HEK293 (cell line): Measurements from ENCODE around the gene KCNJ6.

ENCODE experiments used
- CTCF ChIA-PET: fragments of 350-600 bp; formaldehyde crosslinking; extraction: SDS; loops from one replicate; lab custom pipeline; 2021; ENCODE audit warnings: antibody characterized with exemption; lab: Yijun Ruan, JAX
- POLR2A ChIA-PET: fragments of 300-600 bp; formaldehyde crosslinking; extraction: SDS; loops from one replicate; lab custom pipeline; 2020; ENCODE audit warnings: antibody characterized with exemption, inconsistent platforms; lab: Yijun Ruan, JAX
- H3K27ac ChIP-seq: fragments of 200-500 bp; sonication (Bioruptor generic); 2 replicates; pipeline ENCODE4 v1.5.1; 2014; ENCODE audit warnings: low read depth, low read length, control low read depth, inconsistent platforms; ENCODE audit errors: extremely low read depth
- H3K36me3 ChIP-seq, 2 experiments: fragments of 200-500 bp in 1 of 2; sonication (Bioruptor generic) in 1 of 2; 1 replicate in 1 of 2; 2 replicates in 1 of 2; pipeline ENCODE4 v1.5.1; 2014 to 2017; ENCODE audit warnings: inconsistent platforms in 2 of 2, low read length in 2 of 2; ENCODE audit not compliant: control insufficient read depth in 2 of 2, insufficient read depth in 1 of 2
- H3K4me1 ChIP-seq: fragments of 200-500 bp; sonication (Bioruptor generic); 2 replicates; pipeline ENCODE4 v1.5.1; 2014; ENCODE audit warnings: mild to moderate bottlenecking, low read length, inconsistent platforms; ENCODE audit not compliant: control insufficient read depth, insufficient read depth
- H3K4me3 ChIP-seq: 2 replicates; pipeline ENCODE4 v1.5.1; 2011; ENCODE audit warnings: low read depth, mild to moderate bottlenecking, control low read depth, low read length, moderate library complexity
- H3K9me3 ChIP-seq: fragments of 200-500 bp; sonication (Bioruptor generic); 2 replicates; pipeline ENCODE4 v1.5.1; 2014; ENCODE audit warnings: low read depth, low read length, inconsistent platforms; ENCODE audit not compliant: control insufficient read depth, insufficient read depth
- OVOL3 ChIP-seq: fragments of 450-650 bp; formaldehyde crosslinking; IDR thresholded peaks from 2 replicates; pipeline ENCODE4 v1.5.1; 2016; ENCODE audit warnings: missing biosample characterization, missing genetic modification characterization
- RBAK ChIP-seq: fragments of 450-650 bp; formaldehyde crosslinking; IDR thresholded peaks from 2 replicates; pipeline ENCODE4 v1.5.1; 2016; ENCODE audit warnings: missing biosample characterization, missing genetic modification characterization
- WT1 ChIP-seq: fragments of 450-650 bp; formaldehyde crosslinking; IDR thresholded peaks from 2 replicates; pipeline ENCODE4 v1.5.1; 2016; ENCODE audit warnings: missing biosample characterization, missing genetic modification characterization
- ZBTB8A ChIP-seq: fragments of 450-650 bp; formaldehyde crosslinking; IDR thresholded peaks from 2 replicates; pipeline ENCODE4 v1.5.1; 2016; ENCODE audit warnings: missing biosample characterization, missing genetic modification characterization
- ZFP3 ChIP-seq: fragments of 450-650 bp; formaldehyde crosslinking; IDR thresholded peaks from 2 replicates; pipeline ENCODE4 v1.5.1; 2016; ENCODE audit warnings: low read depth, missing biosample characterization, missing genetic modification characterization
- ZNF10 ChIP-seq: fragments of 450-650 bp; formaldehyde crosslinking; IDR thresholded peaks from 2 replicates; pipeline ENCODE4 v1.5.1; 2017; ENCODE audit warnings: missing biosample characterization, missing genetic modification characterization
- ZNF223 ChIP-seq: fragments of 450-650 bp; formaldehyde crosslinking; IDR thresholded peaks from 2 replicates; pipeline ENCODE4 v1.5.1; 2016; ENCODE audit warnings: missing biosample characterization, missing genetic modification characterization
- ZNF248 ChIP-seq: fragments of 450-650 bp; formaldehyde crosslinking; IDR thresholded peaks from 2 replicates; pipeline ENCODE4 v1.5.1; 2017; ENCODE audit warnings: missing biosample characterization, missing genetic modification characterization
- ZNF341 ChIP-seq: fragments of 450-650 bp; formaldehyde crosslinking; IDR thresholded peaks from 2 replicates; pipeline ENCODE4; 2016; ENCODE audit warnings: low read depth, missing biosample characterization, missing genetic modification characterization
- ZNF530 ChIP-seq: fragments of 450-650 bp; formaldehyde crosslinking; IDR thresholded peaks from 2 replicates; pipeline ENCODE4 v1.5.1; 2016; ENCODE audit warnings: low read depth, missing biosample characterization, missing genetic modification characterization
- ZNF560 ChIP-seq: fragments of 450-650 bp; formaldehyde crosslinking; IDR thresholded peaks from 2 replicates; pipeline ENCODE4 v1.5.1; 2017; ENCODE audit warnings: missing biosample characterization, missing genetic modification characterization, borderline replicate concordance
- ZNF629 ChIP-seq: fragments of 450-650 bp; formaldehyde crosslinking; IDR thresholded peaks from 2 replicates; pipeline ENCODE4 v1.5.1; 2017; ENCODE audit warnings: missing biosample characterization, missing genetic modification characterization
- ZNF707 ChIP-seq: fragments of 450-650 bp; formaldehyde crosslinking; IDR thresholded peaks from 2 replicates; pipeline ENCODE4 v1.5.1; 2016; ENCODE audit warnings: missing biosample characterization, missing genetic modification characterization
- TF ChIP-seq, protein P1 (sequence below): fragments of 450-650 bp; formaldehyde crosslinking; IDR thresholded peaks from 2 replicates; pipeline ENCODE4 v1.5.1; 2017; ENCODE audit warnings: missing biosample characterization, missing genetic modification characterization
- TF ChIP-seq, protein P2 (sequence below): IDR thresholded peaks from 2 replicates; pipeline ENCODE4 v1.6.1; 2011; ENCODE audit warnings: mild to moderate bottlenecking, low read depth, low read length, borderline replicate concordance
- TF ChIP-seq, protein P3 (sequence below): fragments of 450-650 bp; formaldehyde crosslinking; IDR thresholded peaks from 2 replicates; pipeline ENCODE4 v1.5.1; 2016; ENCODE audit warnings: missing biosample characterization, missing genetic modification characterization
- TF ChIP-seq, protein P4 (sequence below): fragments of 450-650 bp; formaldehyde crosslinking; IDR thresholded peaks from 2 replicates; pipeline ENCODE4 v1.5.1; 2016; ENCODE audit warnings: missing biosample characterization, missing genetic modification characterization
- TF ChIP-seq, protein P5 (sequence below): fragments of 450-650 bp; formaldehyde crosslinking; IDR thresholded peaks from 2 replicates; pipeline ENCODE4 v1.5.1; 2016; ENCODE audit warnings: missing biosample characterization, missing genetic modification characterization

KCNJ6 gene

DNA sequence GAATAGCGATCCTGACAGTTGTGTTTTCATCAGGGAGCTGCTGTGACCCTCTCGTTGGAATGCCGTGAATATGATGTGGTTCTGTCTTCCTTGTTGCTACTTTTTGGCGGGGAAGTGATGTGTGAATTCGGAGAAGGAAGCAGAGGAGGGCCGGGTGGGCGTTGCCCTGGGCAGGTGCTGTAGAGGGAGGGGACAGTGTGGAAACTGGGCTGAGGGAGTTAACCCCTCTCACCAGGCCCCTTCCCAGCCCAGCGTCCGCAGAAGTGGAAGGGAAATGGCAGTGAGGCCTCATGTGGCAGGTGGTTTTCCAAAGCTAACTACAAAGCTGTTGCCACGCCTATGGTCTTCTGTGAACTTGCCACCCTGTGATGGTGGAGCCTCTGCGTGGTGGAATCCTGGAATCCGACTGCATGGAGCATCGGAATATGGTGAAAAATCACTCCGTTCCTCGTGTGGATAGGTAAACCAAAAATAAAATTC, 321.7 kb downstream of the KCNJ6 start:
- CTCF ChIA-PET = interaction anchor here (1.4 kb wide), 1 partner anchor 12 kb away, joined by 4 read pairs; no protein-coding TSS in a partner anchor

DNA sequence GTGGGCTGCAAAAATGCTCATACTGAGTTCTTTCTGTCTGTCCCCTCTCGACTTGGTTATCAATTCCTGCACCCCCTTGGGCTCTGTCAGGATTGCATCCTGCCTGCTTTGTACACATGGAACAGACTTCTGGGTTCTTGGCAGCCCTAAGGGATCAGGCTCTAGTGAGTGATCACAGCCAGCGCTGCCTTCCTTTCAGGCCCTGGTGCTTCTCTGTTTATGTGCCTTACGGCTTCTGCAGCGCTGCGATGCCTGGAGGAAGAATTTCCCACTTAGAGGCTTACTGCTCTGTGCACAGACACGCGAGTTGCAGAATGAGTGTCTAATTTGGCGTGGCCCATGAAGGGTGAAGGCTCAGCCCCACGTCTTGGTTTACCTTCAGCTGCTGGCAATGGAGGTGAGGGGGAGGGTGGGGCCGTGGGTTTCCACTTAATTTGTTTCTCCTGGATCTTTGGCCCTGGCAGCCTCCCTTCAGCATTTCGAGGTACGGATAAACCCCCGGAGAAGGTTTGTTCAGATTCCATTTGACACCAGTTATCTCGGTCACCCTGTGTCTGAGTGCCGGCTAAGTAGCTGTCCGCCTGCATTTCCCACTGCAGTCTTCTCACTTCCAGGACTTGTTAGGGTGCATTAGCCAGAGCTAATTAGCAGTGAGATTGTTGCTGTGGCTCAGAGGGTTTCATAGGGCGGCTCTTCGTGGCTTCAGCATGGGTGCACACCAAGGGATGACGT, 322.4 kb downstream of the KCNJ6 start:
- Histone ChIP-seq H3K4me1 (no peaks in the 10 kb centered on the region), H3K9me3 (no peaks in the 10 kb centered on the region), H3K36me3 (no peaks in the 10 kb centered on the region), H3K4me3 (no peak overlapping the region), H3K27ac (no peak overlapping the region)
- TF ChIP-seq ZNF707 (tag by site-specific recombination) (no peak), ZBTB8A (tag by site-specific recombination) (no peak), RBAK (no peak), ZFP3 (tag by site-specific recombination) (no peak), ZNF248 (tag by site-specific recombination) (no peak), ZNF530 (tag by site-specific recombination) (no peak), ZNF223 (tag by site-specific recombination) (no peak), ZNF341 (tag by site-specific recombination) (no peak), ZNF10 (tag by site-specific recombination) (no peak), OVOL3 (tag by site-specific recombination) (no peak)
- TF ChIP-seq, protein P1, sequence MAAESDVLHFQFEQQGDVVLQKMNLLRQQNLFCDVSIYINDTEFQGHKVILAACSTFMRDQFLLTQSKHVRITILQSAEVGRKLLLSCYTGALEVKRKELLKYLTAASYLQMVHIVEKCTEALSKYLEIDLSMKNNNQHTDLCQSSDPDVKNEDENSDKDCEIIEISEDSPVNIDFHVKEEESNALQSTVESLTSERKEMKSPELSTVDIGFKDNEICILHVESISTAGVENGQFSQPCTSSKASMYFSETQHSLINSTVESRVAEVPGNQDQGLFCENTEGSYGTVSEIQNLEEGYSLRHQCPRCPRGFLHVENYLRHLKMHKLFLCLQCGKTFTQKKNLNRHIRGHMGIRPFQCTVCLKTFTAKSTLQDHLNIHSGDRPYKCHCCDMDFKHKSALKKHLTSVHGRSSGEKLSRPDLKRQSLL (tag by site-specific recombination) = no peak
- TF ChIP-seq, protein P2, sequence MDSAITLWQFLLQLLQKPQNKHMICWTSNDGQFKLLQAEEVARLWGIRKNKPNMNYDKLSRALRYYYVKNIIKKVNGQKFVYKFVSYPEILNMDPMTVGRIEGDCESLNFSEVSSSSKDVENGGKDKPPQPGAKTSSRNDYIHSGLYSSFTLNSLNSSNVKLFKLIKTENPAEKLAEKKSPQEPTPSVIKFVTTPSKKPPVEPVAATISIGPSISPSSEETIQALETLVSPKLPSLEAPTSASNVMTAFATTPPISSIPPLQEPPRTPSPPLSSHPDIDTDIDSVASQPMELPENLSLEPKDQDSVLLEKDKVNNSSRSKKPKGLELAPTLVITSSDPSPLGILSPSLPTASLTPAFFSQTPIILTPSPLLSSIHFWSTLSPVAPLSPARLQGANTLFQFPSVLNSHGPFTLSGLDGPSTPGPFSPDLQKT = no peak
- TF ChIP-seq, protein P3, sequence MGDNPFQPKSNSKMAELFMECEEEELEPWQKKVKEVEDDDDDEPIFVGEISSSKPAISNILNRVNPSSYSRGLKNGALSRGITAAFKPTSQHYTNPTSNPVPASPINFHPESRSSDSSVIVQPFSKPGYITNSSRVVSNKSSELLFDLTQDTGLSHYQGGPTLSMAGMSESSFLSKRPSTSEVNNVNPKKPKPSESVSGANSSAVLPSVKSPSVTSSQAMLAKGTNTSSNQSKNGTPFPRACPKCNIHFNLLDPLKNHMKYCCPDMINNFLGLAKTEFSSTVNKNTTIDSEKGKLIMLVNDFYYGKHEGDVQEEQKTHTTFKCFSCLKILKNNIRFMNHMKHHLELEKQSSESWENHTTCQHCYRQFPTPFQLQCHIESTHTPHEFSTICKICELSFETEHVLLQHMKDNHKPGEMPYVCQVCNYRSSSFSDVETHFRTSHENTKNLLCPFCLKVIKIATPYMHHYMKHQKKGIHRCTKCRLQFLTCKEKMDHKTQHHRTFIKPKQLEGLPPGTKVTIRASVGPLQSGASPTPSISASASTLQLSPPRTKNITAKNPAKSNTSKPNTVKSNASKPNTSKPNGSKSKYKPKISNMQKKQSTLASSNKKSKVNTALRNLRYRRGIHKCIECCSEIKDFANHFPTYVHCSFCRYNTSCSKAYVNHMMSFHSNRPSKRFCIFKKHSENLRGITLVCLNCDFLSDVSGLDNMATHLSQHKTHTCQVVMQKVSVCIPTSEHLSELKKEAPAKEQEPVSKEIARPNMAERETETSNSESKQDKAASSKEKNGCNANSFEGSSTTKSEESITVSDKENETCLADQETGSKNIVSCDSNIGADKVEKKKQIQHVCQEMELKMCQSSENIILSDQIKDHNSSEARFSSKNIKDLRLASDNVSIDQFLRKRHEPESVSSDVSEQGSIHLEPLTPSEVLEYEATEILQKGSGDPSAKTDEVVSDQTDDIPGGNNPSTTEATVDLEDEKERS (tag by site-specific recombination) = no peak
- TF ChIP-seq, protein P4, sequence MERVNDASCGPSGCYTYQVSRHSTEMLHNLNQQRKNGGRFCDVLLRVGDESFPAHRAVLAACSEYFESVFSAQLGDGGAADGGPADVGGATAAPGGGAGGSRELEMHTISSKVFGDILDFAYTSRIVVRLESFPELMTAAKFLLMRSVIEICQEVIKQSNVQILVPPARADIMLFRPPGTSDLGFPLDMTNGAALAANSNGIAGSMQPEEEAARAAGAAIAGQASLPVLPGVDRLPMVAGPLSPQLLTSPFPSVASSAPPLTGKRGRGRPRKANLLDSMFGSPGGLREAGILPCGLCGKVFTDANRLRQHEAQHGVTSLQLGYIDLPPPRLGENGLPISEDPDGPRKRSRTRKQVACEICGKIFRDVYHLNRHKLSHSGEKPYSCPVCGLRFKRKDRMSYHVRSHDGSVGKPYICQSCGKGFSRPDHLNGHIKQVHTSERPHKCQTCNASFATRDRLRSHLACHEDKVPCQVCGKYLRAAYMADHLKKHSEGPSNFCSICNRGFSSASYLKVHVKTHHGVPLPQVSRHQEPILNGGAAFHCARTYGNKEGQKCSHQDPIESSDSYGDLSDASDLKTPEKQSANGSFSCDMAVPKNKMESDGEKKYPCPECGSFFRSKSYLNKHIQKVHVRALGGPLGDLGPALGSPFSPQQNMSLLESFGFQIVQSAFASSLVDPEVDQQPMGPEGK = no peak
- TF ChIP-seq, protein P5, sequence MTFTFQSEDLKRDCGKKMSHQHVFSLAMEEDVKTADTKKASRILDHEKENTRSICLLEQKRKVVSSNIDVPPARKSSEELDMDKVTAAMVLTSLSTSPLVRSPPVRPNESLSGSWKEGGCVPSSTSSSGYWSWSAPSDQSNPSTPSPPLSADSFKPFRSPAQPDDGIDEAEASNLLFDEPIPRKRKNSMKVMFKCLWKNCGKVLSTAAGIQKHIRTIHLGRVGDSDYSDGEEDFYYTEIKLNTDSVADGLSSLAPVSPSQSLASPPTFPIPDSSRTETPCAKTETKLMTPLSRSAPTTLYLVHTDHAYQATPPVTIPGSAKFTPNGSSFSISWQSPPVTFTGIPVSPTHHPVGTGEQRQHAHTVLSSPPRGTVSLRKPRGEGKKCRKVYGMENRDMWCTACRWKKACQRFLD (tag by site-specific recombination) = no peak
- ChIA-PET POLR2A (no interaction called here), CTCF (interaction anchor here (1.4 kb wide), 1 partner anchor 11 kb away, joined by 4 read pairs; no protein-coding TSS in a partner anchor)

More for the DNA sequence above, 321.7 kb downstream of the KCNJ6 start:
- Histone ChIP-seq H3K36me3 (no peaks in the 10 kb centered on the region), H3K27ac (no peak overlapping the region), H3K4me1 (no peaks in the 10 kb centered on the region), H3K9me3 (no peaks in the 10 kb centered on the region), H3K4me3 (no peak overlapping the region)
- POLR2A ChIA-PET = no interaction called here
- TF ChIP-seq WT1 (no peak), ZNF560 (tag by site-specific recombination) (no peak), OVOL3 (tag by site-specific recombination) (no peak), ZNF629 (tag by site-specific recombination) (no peak)
